ENCODE results near the gene CRP.
"Not testable (repeated sequence)": the region's sequence is repeated elsewhere in the genome, so short reads cannot be mapped to it uniquely, and the experiment has no call there.

The CRP gene

DNA sequence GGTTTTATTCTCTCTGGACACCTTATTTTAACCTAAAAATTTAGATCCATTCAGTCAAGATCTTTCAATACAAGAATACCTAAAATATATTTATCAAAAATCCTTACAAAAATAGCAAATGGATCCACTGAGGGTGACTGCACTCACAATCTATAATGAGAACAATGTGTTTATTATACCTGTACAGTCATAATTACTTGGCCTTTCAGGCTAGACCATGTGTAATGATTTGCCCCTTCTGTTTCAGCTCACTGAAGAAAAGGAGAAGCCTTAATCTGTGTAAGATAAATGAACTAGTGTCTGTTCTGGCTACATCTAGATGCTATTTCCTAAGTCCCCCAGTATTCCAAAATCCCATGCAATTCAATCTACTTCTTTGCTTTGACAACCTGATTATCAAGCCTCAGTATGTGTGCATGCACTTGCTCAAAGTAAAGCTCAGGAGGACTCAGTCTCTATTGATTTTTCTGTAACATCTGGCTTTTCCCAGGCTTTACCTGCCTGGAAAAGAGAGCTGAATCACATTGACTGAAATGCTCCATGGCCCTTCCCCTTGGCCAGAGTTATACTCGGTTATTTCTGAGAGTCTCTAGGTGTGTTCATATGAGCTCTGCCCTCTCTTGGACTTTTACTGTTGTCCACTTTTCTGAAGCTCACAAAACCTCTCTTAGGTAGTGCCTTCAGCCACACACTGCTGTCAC, 27.6 kb downstream of the CRP start:
- TF ChIP-seq, protein P1, sequence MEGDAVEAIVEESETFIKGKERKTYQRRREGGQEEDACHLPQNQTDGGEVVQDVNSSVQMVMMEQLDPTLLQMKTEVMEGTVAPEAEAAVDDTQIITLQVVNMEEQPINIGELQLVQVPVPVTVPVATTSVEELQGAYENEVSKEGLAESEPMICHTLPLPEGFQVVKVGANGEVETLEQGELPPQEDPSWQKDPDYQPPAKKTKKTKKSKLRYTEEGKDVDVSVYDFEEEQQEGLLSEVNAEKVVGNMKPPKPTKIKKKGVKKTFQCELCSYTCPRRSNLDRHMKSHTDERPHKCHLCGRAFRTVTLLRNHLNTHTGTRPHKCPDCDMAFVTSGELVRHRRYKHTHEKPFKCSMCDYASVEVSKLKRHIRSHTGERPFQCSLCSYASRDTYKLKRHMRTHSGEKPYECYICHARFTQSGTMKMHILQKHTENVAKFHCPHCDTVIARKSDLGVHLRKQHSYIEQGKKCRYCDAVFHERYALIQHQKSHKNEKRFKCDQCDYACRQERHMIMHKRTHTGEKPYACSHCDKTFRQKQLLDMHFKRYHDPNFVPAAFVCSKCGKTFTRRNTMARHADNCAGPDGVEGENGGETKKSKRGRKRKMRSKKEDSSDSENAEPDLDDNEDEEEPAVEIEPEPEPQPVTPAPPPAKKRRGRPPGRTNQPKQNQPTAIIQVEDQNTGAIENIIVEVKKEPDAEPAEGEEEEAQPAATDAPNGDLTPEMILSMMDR (IDR thresholded peaks at IDR 0.05; ENCODE audit: borderline replicate concordance, control extremely low read depth, extremely low read depth, insufficient read depth, missing control alignments) = no peak
- in situ Hi-C loops (cut with MboI; ENCODE audit: low sequenced_read_pairs, unreplicated experiment) = no loop called here
- no peak for DNase-seq (ENCODE audit: low spot score)

- TF ChIP-seq, protein P1 (IDR thresholded peaks at IDR 0.05; ENCODE audit: borderline replicate concordance, control extremely low read depth, extremely low read depth, insufficient read depth, missing control alignments) = no peak
- no peak for DNase-seq (ENCODE audit: low spot score)
- in situ Hi-C loops (cut with MboI; ENCODE audit: low sequenced_read_pairs, unreplicated experiment) = no loop called here
Observed at GRCh38 chr1:159678939-159679338, 35.5 kb downstream of the CRP start.

- in situ Hi-C loops (cut with MboI; ENCODE audit: low sequenced_read_pairs, unreplicated experiment) = no loop called here
- TF ChIP-seq, protein P1 (IDR thresholded peaks at IDR 0.05; ENCODE audit: borderline replicate concordance, control extremely low read depth, extremely low read depth, insufficient read depth, missing control alignments) = no peak
- DNase-seq (ENCODE audit: low spot score) = no peak
Observed at GRCh38 chr1:159675046-159675445, 39.3 kb downstream of the CRP start.

DNA sequence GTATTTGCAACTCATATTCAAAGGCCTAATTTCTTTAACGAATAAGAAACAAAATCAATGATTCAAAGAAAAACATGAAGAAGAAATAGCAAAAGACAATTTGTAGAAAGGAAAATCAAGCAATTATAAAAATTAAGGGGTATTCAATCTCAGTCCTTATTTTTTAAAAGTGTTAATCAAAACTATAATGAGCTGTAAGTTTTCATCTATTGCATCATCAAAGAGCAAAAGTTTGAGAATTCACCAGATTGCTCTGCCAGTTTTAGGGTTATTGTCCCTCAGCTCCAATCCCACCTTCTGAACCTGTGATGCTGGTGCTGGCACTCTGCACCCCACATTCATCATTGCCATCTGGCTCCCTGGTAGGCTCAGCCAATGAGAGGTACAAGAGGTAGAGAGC, 42.0 kb downstream of the CRP start:
- DNase-seq (ENCODE audit: low spot score); in situ Hi-C loops (cut with MboI; ENCODE audit: low sequenced_read_pairs, unreplicated experiment): not testable (repeated sequence)

GRCh38 chr1:159669338-159669737, 45.1 kb downstream of the CRP start:
- in situ Hi-C loops (cut with MboI; ENCODE audit: low sequenced_read_pairs, unreplicated experiment) = no loop called here
- no peak for DNase-seq (ENCODE audit: low spot score)
- TF ChIP-seq, protein P1 (IDR thresholded peaks at IDR 0.05; ENCODE audit: borderline replicate concordance, control extremely low read depth, extremely low read depth, insufficient read depth, missing control alignments) = no peak

- no peak for DNase-seq (ENCODE audit: low spot score)
- in situ Hi-C loops (cut with MboI; ENCODE audit: low sequenced_read_pairs, unreplicated experiment) = no loop called here
- TF ChIP-seq, protein P1 (IDR thresholded peaks at IDR 0.05; ENCODE audit: borderline replicate concordance, control extremely low read depth, extremely low read depth, insufficient read depth, missing control alignments) = no peak
Observed at GRCh38 chr1:159668739-159669138, 45.6 kb downstream of the CRP start.

DNA sequence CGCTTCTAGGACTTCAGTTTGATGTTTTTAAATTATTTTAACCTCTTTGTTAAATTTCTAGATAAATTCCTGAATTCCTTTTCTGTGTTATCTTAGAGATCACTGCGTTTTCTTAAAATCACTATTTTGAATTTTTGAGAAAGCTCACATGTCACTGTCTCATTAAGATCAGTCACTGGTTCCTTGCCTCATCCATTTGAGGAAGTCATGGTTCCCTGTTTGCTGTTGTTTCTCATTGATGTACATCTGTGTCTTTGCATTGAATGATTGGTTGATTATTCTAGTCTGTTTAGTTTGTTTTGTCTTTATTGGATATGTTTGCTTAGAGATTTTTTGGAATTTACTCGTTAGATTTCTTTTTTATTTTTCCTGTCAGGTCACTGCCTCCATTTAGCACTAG, 50.1 kb downstream of the CRP start:
- in situ Hi-C loops (cut with MboI; ENCODE audit: low sequenced_read_pairs, unreplicated experiment) = no loop called here
- no peak for DNase-seq (ENCODE audit: low spot score)
- TF ChIP-seq, protein P1 (IDR thresholded peaks at IDR 0.05; ENCODE audit: borderline replicate concordance, control extremely low read depth, extremely low read depth, insufficient read depth, missing control alignments) = no peak

Data from GM13976 (cell line).